Mucosa of descending colon (tissue), 3 donors: ENCODE results near the gene TNK2. TPM values are rescaled to one million over a fixed set of nuclear protein-coding genes. Genes with fewer than 3 reads are reported as not detected.
"Not testable (repeated sequence)": the region's sequence is repeated elsewhere in the genome, so short reads cannot be mapped to it uniquely, and the experiment has no call there.

ENCODE experiments used
- ATAC-seq: fragments of 200-7000 bp; cut with Tn5 transposase; one replicate; pipeline ENCODE4 v1.9.1; 2020; ENCODE audit warnings: mild to moderate bottlenecking, moderate library complexity
- DNase-seq, 3 donors: peaks; one replicate each; pipeline ENCODE4 v3.0.0-alpha.2; 2020
- H3K36me3 ChIP-seq: fragments of 200-600 bp; one replicate; pipeline ENCODE4 v1.8.0; 2021; ENCODE audit warnings: low read depth, mild to moderate bottlenecking
- H3K4me1 ChIP-seq: fragments of 200-600 bp; one replicate; pipeline ENCODE4 v1.8.0; 2021; ENCODE audit warnings: low read depth, mild to moderate bottlenecking
- H3K4me3 ChIP-seq: fragments of 200-600 bp; one replicate; pipeline ENCODE4 v1.8.0; 2021; ENCODE audit warnings: mild to moderate bottlenecking
- H3K9me3 ChIP-seq: fragments of 200-600 bp; one replicate; pipeline ENCODE4 v1.8.0; 2021; ENCODE audit warnings: mild to moderate bottlenecking
- CTCF ChIP-seq: fragments of 200-600 bp; IDR thresholded peaks from one replicate; pipeline ENCODE4 v1.8.0; 2022; ENCODE audit warnings: antibody characterized with exemption, mild to moderate bottlenecking
- intact Hi-C, 2 donors: fragments of 100-400 bp; cut with DNase I in 1 of 2; cut with micrococcal nuclease in 1 of 2; formaldehyde crosslinking; loops; one replicate each; pipeline versions ENCODE4 v1.11.0 to v1.11.1; 2022; cut with DNase I, micrococcal nuclease
- total RNA-seq, 3 donors: library from RNA; stranded (reverse); fragmentation: NEBNext Ultra II Directional in 2 of 3; extraction: Animal tissue kit (Norgen Biotek cat#: 25700) in 2 of 3; gene quantifications; one replicate each; pipeline versions ENCODE4 v1.2.1 to v1.2.4, GENCODE V29; 2021 to 2023
- donor health status: DM: no; HTN: no; CAD: no; lungs with moderate emphysema.
- donor health status: DM: no; HTN: no; CAD: no.
- donor health status: DM: no; HTN: yes; CAD: no.

Gene TNK2
- total RNA-seq, 3 donors from 2014 or later, result 16.8 to 61.1 (median 28.0) TPM

- intact Hi-C loops, H3K36me3 ChIP-seq, DNase-seq, H3K4me3 ChIP-seq, H3K4me1 ChIP-seq, H3K9me3 ChIP-seq, ATAC-seq: not testable (repeated sequence)
Measured at GRCh38 chr3:195940806-195941205, 32.5 kb upstream of the TNK2 start.

GRCh38 chr3:195939526-195940470, 31.4 kb upstream of the TNK2 start:
- DNase-seq, ATAC-seq, intact Hi-C loops, H3K4me1 ChIP-seq, H3K36me3 ChIP-seq, H3K4me3 ChIP-seq, H3K9me3 ChIP-seq: not testable (repeated sequence)

- H3K4me1 ChIP-seq, intact Hi-C loops, H3K36me3 ChIP-seq, H3K4me3 ChIP-seq, H3K9me3 ChIP-seq: not testable (repeated sequence)
- DNase-seq (peak in 2 of 3 donors; percentile 58 to 66), ATAC-seq (peak; percentile 81)
Measured at GRCh38 chr3:195933044-195933430, 24.7 kb upstream of the TNK2 start.

- intact Hi-C loops, result no loop called here
- ATAC-seq, result peak; percentile 77
Measured at GRCh38 chr3:195932418-195933043, 24.2 kb upstream of the TNK2 start.

GRCh38 chr3:195931582-195932273, 23.4 kb upstream of the TNK2 start:
- DNase-seq (no peak), ATAC-seq (no peak)
- Histone ChIP-seq H3K4me1 (peaks cover 10% of the 10 kb centered on the region), H3K9me3 (no peaks in the 10 kb centered on the region), H3K36me3 (no peaks in the 10 kb centered on the region), H3K4me3 (no peak overlapping the region)
- intact Hi-C loops, result no loop called here
- TF ChIP-seq CTCF, result no peak

More at GRCh38 chr3:195932418-195933043, 24.2 kb upstream of the TNK2 start:
- no peak for TF ChIP-seq CTCF
- peak in 1 of 3 donors; percentile 35 for DNase-seq
- Histone ChIP-seq H3K9me3 (no peaks in the 10 kb centered on the region), H3K4me1 (peaks cover 10% of the 10 kb centered on the region), H3K36me3 (no peaks in the 10 kb centered on the region), H3K4me3 (no peak overlapping the region)

- intact Hi-C loops, result no loop called here
- ATAC-seq, result no peak
- TF ChIP-seq CTCF, result no peak
Measured at GRCh38 chr3:195929452-195929851, 21.1 kb upstream of the TNK2 start.

More at GRCh38 chr3:195929452-195929851, 21.1 kb upstream of the TNK2 start:
- Histone ChIP-seq H3K4me1 (peaks cover 10% of the 10 kb centered on the region), H3K36me3 (no peaks in the 10 kb centered on the region), H3K4me3 (no peak overlapping the region), H3K9me3 (no peaks in the 10 kb centered on the region)
- DNase-seq, result no peak
